ENCODE measurements around the gene PIKFYVE. TPM values are rescaled to one million over a fixed set of nuclear protein-coding genes. Genes with fewer than 3 reads are reported as not detected.

PIKFYVE gene
- total RNA-seq, 1 donor from 2014 or later = 38.8 TPM

DNA sequence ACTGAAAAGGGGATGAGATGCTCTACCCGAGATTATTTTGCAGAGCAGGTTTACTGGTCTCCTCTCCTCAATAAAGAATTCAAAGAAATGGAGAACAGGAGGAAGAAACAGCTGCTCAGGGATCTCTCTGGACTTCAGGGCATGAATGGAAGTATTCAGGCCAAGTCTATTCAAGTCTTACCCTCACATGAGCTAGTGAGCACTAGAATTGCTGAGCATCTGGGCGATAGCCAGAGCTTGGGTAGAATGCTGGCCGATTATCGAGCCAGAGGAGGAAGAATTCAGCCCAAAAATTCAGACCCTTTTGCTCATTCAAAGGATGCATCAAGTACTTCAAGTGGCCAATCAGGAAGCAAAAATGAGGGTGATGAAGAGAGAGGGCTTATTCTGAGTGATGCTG is 60.0 kb downstream of the PIKFYVE start:
- no peak for DNase-seq (ENCODE audit: extremely low spot score, unreplicated experiment)
- no peak for TF ChIP-seq CTCF (IDR thresholded peaks at IDR 0.05)
- Mint-ChIP-seq H3K27me3 (ENCODE audit: unreplicated experiment) (no peaks in the 10 kb centered on the region), H3K9me3 (ENCODE audit: unreplicated experiment) (no peaks in the 10 kb centered on the region), H3K36me3 (ENCODE audit: unreplicated experiment) (peaks cover 60% of the 10 kb centered on the region), H3K4me1 (ENCODE audit: unreplicated experiment) (peaks cover 15% of the 10 kb centered on the region), H3K27ac (ENCODE audit: unreplicated experiment) (no peak overlapping the region), H3K4me3 (ENCODE audit: unreplicated experiment) (no peak overlapping the region)

DNA sequence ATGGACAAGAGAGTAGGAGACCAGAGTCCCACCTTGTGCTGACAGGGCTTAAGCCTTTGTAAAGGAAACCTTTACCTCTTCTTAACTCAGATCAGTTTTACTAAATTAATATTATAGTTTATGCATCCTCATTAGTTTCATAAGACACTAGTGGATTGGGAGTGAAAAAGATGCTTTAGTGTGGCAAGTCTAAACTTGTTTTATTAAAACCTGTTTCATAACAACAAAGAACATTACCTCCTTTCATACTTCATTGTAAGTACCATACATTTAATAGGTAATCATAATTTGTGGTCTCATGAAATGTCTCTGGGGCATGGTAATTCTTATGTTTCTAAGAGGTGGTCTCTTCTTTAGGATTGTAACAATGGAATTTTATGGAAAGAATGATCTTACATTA is 63.4 kb downstream of the PIKFYVE start:
- Mint-ChIP-seq H3K36me3 (ENCODE audit: unreplicated experiment) (peaks cover 61% of the 10 kb centered on the region), H3K27me3 (ENCODE audit: unreplicated experiment) (no peaks in the 10 kb centered on the region), H3K27ac (ENCODE audit: unreplicated experiment) (no peak overlapping the region), H3K4me3 (ENCODE audit: unreplicated experiment) (no peak overlapping the region), H3K9me3 (ENCODE audit: unreplicated experiment) (no peaks in the 10 kb centered on the region), H3K4me1 (ENCODE audit: unreplicated experiment) (peaks cover 5% of the 10 kb centered on the region)
- no peak for TF ChIP-seq CTCF (IDR thresholded peaks at IDR 0.05)
- DNase-seq (ENCODE audit: extremely low spot score, unreplicated experiment) = no peak

- Mint-ChIP-seq H3K4me3 (ENCODE audit: unreplicated experiment) (no peak overlapping the region), H3K27ac (ENCODE audit: unreplicated experiment) (no peak overlapping the region), H3K4me1 (ENCODE audit: unreplicated experiment) (peaks cover under 1% of the 10 kb centered on the region), H3K27me3 (ENCODE audit: unreplicated experiment) (no peaks in the 10 kb centered on the region), H3K36me3 (ENCODE audit: unreplicated experiment) (peaks cover 54% of the 10 kb centered on the region), H3K9me3 (ENCODE audit: unreplicated experiment) (no peaks in the 10 kb centered on the region)
- no peak for TF ChIP-seq CTCF (IDR thresholded peaks at IDR 0.05)
- DNase-seq (ENCODE audit: extremely low spot score, unreplicated experiment) = no peak
Observed at GRCh38 chr2:208334230-208334629, 68.2 kb downstream of the PIKFYVE start.

GRCh38 chr2:208346756-208347155 is 80.7 kb downstream of the PIKFYVE start:
- no peak overlapping the region for H3K4me3 Mint-ChIP-seq (ENCODE audit: unreplicated experiment)
- no peaks in the 10 kb centered on the region for H3K9me3 Mint-ChIP-seq (ENCODE audit: unreplicated experiment)
- no peak overlapping the region for H3K27ac Mint-ChIP-seq (ENCODE audit: unreplicated experiment)
- H3K4me1 Mint-ChIP-seq (ENCODE audit: unreplicated experiment) = no peaks in the 10 kb centered on the region
- DNase-seq (ENCODE audit: extremely low spot score, unreplicated experiment) = no peak
- peaks cover 59% of the 10 kb centered on the region for H3K36me3 Mint-ChIP-seq (ENCODE audit: unreplicated experiment)
- no peaks in the 10 kb centered on the region for H3K27me3 Mint-ChIP-seq (ENCODE audit: unreplicated experiment)
- no peak for TF ChIP-seq CTCF (IDR thresholded peaks at IDR 0.05)

DNA sequence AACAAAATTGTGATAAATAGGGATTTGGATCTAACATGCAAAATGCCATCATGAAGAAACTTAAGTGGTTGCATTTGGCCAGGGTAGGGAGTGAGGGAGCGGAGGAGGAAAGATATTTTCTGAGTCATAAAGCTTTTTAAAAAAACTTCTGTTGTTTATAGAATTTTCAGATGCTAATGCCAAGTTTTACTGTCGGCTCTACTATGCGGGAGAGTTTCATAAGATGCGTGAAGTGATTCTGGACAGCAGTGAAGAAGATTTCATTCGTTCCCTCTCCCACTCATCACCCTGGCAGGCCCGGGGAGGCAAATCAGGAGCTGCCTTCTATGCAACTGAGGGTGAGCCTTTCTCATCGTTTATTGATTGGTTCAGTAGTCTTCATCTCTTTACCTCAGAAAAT is 84.6 kb downstream of the PIKFYVE start:
- H3K9me3 Mint-ChIP-seq (ENCODE audit: unreplicated experiment) = no peaks in the 10 kb centered on the region
- no peak for DNase-seq (ENCODE audit: extremely low spot score, unreplicated experiment)
- no peak for TF ChIP-seq CTCF (IDR thresholded peaks at IDR 0.05)
- H3K36me3 Mint-ChIP-seq (ENCODE audit: unreplicated experiment) = peaks cover 73% of the 10 kb centered on the region
- no peak overlapping the region for H3K27ac Mint-ChIP-seq (ENCODE audit: unreplicated experiment)
- no peaks in the 10 kb centered on the region for H3K27me3 Mint-ChIP-seq (ENCODE audit: unreplicated experiment)
- no peaks in the 10 kb centered on the region for H3K4me1 Mint-ChIP-seq (ENCODE audit: unreplicated experiment)
- no peak overlapping the region for H3K4me3 Mint-ChIP-seq (ENCODE audit: unreplicated experiment)

Measured in osteocyte (in vitro differentiated cells).